ENCODE results near the gene SASS6.

GRCh38 chr1:100051893-100052292, 80.8 kb downstream of the SASS6 start:
- TF ChIP-seq POLR2A (IDR thresholded peaks at IDR 0.05; ENCODE audit: low read length) (no peak), GATA1 (IDR thresholded peaks at IDR 0.05; ENCODE audit: low read depth, low read length) (no peak)

Measured in erythroblast (primary cell).